BJ (cell line): ENCODE results near the gene PRSS57. TPM values are rescaled to one million over a fixed set of nuclear protein-coding genes. Genes with fewer than 3 reads are reported as not detected.

Source experiments
- CTCF ChIA-PET: fragments of 350-600 bp; formaldehyde crosslinking; extraction: SDS; loops from one replicate; lab custom pipeline; 2021; ENCODE audit warnings: antibody characterized with exemption, inconsistent platforms; lab: Yijun Ruan, JAX
- POLR2A ChIA-PET: fragments of 300-600 bp; sonication (Branson Sonifier 250); formaldehyde crosslinking; extraction: SDS; loops from one replicate; lab custom pipeline; 2021; ENCODE audit warnings: antibody characterized with exemption; lab: Charles Lee
- DNase-seq: peaks from one replicate; pipeline ENCODE4 v3.0.0-alpha.2; 2011; ENCODE audit warnings: low read depth
- H3K27me3 ChIP-seq: 2 replicates; pipeline ENCODE4 v1.6.0; 2011; ENCODE audit warnings: low read length; ENCODE audit not compliant: control insufficient read depth, insufficient read depth
- H3K36me3 ChIP-seq: 2 replicates; pipeline ENCODE4 v1.5.1; 2011; ENCODE audit warnings: low read length; ENCODE audit not compliant: control insufficient read depth, insufficient read depth
- H3K4me3 ChIP-seq: 2 replicates; pipeline ENCODE4 v1.5.1; 2011; ENCODE audit warnings: low read depth, mild to moderate bottlenecking, control low read depth, low read length
- polyA plus RNA-seq: library from polyadenylated mRNA; depleted of rRNA; stranded (reverse); fragments of >200 nt; gene quantifications from 2 replicates; pipeline ENCODE4 v1.2.3, GENCODE V29; 2011
- TF ChIP-seq, protein P1 (sequence below): IDR thresholded peaks from 2 replicates; pipeline ENCODE4 v1.5.1; 2011; ENCODE audit warnings: low read depth, mild to moderate bottlenecking, control low read depth, inconsistent platforms, low read length, moderate library complexity; ENCODE audit not compliant: insufficient read depth

PRSS57 gene
- polyA plus RNA-seq, 1 experiment: not detected

DNA sequence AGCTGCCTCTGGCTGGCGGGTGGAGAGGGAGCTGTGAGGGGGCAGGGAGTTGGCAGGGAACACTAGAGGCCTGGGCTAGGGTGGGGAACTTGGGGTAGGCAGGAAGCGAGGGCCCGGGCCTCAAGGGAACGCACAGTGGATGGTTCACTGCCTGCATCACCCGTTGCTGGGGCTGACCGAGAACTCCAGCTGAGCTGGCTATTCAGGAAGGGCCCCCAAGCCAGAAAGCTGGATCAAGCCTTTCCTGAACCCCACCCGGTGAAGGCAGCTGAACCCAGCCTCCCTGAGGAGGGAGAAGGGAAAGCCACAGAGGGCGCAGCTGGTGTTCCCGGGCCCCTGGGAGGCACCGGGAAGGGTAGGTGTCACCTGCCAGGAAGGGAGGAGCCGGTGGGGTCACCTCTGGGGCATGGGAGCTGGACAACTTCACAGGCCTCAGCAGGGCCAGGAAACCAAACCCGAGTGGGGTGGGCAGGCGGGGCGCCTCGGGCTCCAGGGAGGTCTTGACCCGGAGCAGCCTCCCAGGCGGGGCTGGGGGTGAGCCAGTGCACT is 27.4 kb upstream of the PRSS57 start:
- ChIA-PET POLR2A (no interaction called here), CTCF (interaction anchor here (0.9 to 1.4 kb wide), 3 partner anchors 11 to 19 kb away, joined by 3 to 4 read pairs (median 4); partner anchors contain the start of gene PALM)
- no peak overlapping the region for H3K4me3 ChIP-seq
- TF ChIP-seq, protein P1, sequence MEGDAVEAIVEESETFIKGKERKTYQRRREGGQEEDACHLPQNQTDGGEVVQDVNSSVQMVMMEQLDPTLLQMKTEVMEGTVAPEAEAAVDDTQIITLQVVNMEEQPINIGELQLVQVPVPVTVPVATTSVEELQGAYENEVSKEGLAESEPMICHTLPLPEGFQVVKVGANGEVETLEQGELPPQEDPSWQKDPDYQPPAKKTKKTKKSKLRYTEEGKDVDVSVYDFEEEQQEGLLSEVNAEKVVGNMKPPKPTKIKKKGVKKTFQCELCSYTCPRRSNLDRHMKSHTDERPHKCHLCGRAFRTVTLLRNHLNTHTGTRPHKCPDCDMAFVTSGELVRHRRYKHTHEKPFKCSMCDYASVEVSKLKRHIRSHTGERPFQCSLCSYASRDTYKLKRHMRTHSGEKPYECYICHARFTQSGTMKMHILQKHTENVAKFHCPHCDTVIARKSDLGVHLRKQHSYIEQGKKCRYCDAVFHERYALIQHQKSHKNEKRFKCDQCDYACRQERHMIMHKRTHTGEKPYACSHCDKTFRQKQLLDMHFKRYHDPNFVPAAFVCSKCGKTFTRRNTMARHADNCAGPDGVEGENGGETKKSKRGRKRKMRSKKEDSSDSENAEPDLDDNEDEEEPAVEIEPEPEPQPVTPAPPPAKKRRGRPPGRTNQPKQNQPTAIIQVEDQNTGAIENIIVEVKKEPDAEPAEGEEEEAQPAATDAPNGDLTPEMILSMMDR: no peak
- no peak for DNase-seq
- H3K36me3 ChIP-seq: no peaks in the 10 kb centered on the region
- peaks cover 5% of the 10 kb centered on the region; the same call in 1 of the 2 replicates for H3K27me3 ChIP-seq

GRCh38 chr19:720345-721160 is 25.3 kb upstream of the PRSS57 start:
- POLR2A ChIA-PET: no interaction called here
- TF ChIP-seq, protein P1: no peak
- CTCF ChIA-PET: interaction anchor here (0.6 kb wide), 1 partner anchor 13 kb away, joined by 3 read pairs; no protein-coding TSS in a partner anchor
- no peak for DNase-seq
- Histone ChIP-seq H3K4me3 (no peak overlapping the region), H3K27me3 (peaks cover 5% of the 10 kb centered on the region; the same call in 1 of the 2 replicates), H3K36me3 (no peaks in the 10 kb centered on the region)

DNA sequence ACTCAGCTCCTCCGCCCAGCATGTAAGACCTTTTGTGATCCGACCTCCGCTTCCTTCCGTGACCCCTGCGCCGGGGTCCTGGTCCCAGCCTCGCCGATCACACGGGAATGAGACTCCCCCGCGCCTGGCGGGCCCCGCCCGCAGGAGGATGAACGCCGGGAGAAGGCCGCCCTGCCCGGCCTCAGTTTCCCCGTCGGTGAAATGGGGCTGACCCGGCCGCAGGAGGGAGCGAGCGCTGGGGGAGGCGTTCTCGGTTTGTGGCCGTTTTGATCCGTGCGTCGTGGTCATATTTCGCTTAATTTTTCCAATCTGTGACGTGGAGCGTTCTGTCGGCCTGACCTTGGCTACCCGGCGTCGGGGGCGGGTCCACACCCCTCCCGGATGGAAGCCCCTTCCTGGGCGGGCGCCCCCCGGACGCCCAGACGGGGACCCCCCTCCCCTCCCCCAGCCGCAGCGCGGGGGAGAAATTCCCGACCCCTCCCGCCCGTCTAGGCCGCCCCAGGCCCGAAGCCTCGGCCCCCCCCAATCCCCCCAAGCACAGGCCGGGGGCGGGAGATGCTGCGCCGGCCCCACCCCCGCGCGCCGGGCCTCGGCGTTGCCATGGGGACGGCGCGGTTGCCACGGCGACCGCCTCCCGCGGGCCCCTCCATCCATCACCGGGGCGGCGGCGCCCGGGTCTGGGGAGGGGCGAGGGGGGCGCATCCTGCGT is 24.5 kb upstream of the PRSS57 start:
- ChIA-PET CTCF (no interaction called here), POLR2A (no interaction called here)
- Histone ChIP-seq H3K4me3 (no peak overlapping the region), H3K36me3 (no peaks in the 10 kb centered on the region), H3K27me3 (peaks cover 5% of the 10 kb centered on the region; the same call in 1 of the 2 replicates)
- TF ChIP-seq, protein P1: no peak
- no peak for DNase-seq

DNA sequence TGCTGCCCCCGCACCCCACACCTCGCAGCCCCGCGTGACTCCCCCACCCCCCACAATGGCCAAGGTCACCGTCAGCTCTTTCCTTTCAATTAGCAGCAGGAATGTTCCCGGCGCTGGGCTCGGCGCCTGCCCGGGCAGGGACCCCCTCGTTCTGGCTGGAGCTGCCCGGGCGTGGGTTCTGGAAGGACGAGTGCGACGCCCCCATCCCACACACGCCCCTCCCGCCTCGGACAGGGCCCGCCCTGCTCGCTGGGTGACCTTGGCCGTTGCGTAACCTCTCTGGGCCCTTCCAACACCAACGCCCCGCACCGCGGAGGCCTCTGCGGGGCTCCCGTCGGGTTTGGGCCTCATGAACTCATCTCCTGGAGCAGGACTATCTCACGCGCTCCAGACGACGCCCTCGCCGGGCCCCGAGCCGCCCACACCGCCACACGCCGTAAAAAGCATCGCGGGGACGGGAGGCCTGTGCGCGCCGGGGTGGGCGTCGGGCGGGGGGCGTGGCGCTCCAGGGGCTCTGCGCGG is 23.8 kb upstream of the PRSS57 start:
- H3K36me3 ChIP-seq: no peaks in the 10 kb centered on the region
- DNase-seq: peak; percentile 6
- ChIA-PET CTCF (no interaction called here), POLR2A (no interaction called here)
- H3K27me3 ChIP-seq: peaks cover 5% of the 10 kb centered on the region; the same call in 1 of the 2 replicates
- TF ChIP-seq, protein P1: no peak
- no peak overlapping the region for H3K4me3 ChIP-seq
